ENCODE measurements around the gene CFDP1.

GRCh38 chr16:75244225-75244809 is 189.0 kb downstream of the CFDP1 start:
- TF ChIP-seq CTCF (IDR thresholded peaks at IDR 0.05; ENCODE audit: low read length) (no peak), EZH2phosphoT487 (IDR thresholded peaks at IDR 0.05; ENCODE audit: low read length) (no peak)

All from MM.1S (cell line).